OCI-LY7 (cell line): Measurements from ENCODE around the gene CELSR3. TPM values are rescaled to one million over a fixed set of nuclear protein-coding genes. Genes with fewer than 3 reads are reported as not detected.

ENCODE experiments used
- BruUV-seq: library from RNA; stranded (reverse); fragments of 400-500 nt; replicated peaks from 2 replicates; lab custom pipeline; 2021; lab: Mats Ljungman, UMichigan
- CTCF ChIA-PET: fragments of 300-600 bp; sonication (Branson Sonifier 250); formaldehyde crosslinking; loops from one replicate; lab custom pipeline; 2022; ENCODE audit warnings: antibody characterized with exemption; ENCODE audit not compliant: unreplicated experiment; lab: Charles Lee
- POLR2A ChIA-PET: fragments of 300-600 bp; sonication (Branson Sonifier 250); formaldehyde crosslinking; loops from one replicate; lab custom pipeline; 2022; ENCODE audit warnings: antibody characterized with exemption; lab: Charles Lee
- DNase-seq: peaks from one replicate; pipeline ENCODE4 v3.0.0-alpha.2; 2015; ENCODE audit warnings: low spot score
- H2AFZ ChIP-seq: fragments of 200-600 bp; sonication (generic), shearing (Covaris generic); 2 replicates; pipeline ENCODE4 v1.6.1; 2014; ENCODE audit warnings: mild to moderate bottlenecking, antibody characterized with exemption, low read length, moderate library complexity
- H3K27ac ChIP-seq: fragments of 200-600 bp; sonication (generic); 2 replicates; pipeline ENCODE4 v1.5.1; 2014; ENCODE audit warnings: mixed run types, low read depth, mild to moderate bottlenecking, moderate library complexity, low read length, inconsistent platforms; ENCODE audit not compliant: poor library complexity, severe bottlenecking
- H3K36me3 ChIP-seq: fragments of 200-600 bp; sonication (generic); 2 replicates; pipeline ENCODE4 v1.6.1; 2014; ENCODE audit warnings: mild to moderate bottlenecking, antibody characterized with exemption, low read length, moderate library complexity, mixed read lengths; ENCODE audit not compliant: insufficient read depth
- H3K4me1 ChIP-seq: fragments of 200-600 bp; sonication (generic); 2 replicates; pipeline ENCODE4 v1.5.1; 2014; ENCODE audit warnings: mild to moderate bottlenecking, low read length; ENCODE audit not compliant: insufficient read depth, poor library complexity, severe bottlenecking
- H3K4me2 ChIP-seq: fragments of 200-600 bp; sonication (generic); 2 replicates; pipeline ENCODE4 v1.6.1; 2014; ENCODE audit warnings: mild to moderate bottlenecking, low read length
- H3K4me3 ChIP-seq: fragments of 200-600 bp; sonication (generic); 2 replicates; pipeline ENCODE4 v1.5.1; 2014; ENCODE audit warnings: mild to moderate bottlenecking, low read depth, low read length; ENCODE audit not compliant: poor library complexity, severe bottlenecking
- H3K79me2 ChIP-seq: fragments of 200-600 bp; sonication (generic); 2 replicates; pipeline ENCODE4 v1.6.1; 2016; ENCODE audit warnings: low read depth, mild to moderate bottlenecking, low read length, moderate library complexity, mixed read lengths; ENCODE audit not compliant: insufficient read depth
- H3K9me2 ChIP-seq: fragments of 200-600 bp; sonication (generic); 2 replicates; pipeline ENCODE4 v1.6.1; 2016; ENCODE audit warnings: mild to moderate bottlenecking, low read length, mixed read lengths; ENCODE audit not compliant: insufficient read depth
- H3K9me3 ChIP-seq: fragments of 200-600 bp; sonication (generic); 2 replicates; pipeline ENCODE4 v1.6.1; 2014; ENCODE audit warnings: mild to moderate bottlenecking, mixed run types, low read length, mixed read lengths
- H4K20me1 ChIP-seq: fragments of 200-600 bp; sonication (generic); 2 replicates; pipeline ENCODE4 v1.6.1; 2014; ENCODE audit warnings: mild to moderate bottlenecking, antibody characterized with exemption, low read length, moderate library complexity, mixed read lengths; ENCODE audit not compliant: insufficient read depth
- CTCF ChIP-seq: fragments of 200-600 bp; sonication (generic); conservative IDR thresholded peaks from 2 replicates; pipeline ENCODE4 v1.5.1; 2014; ENCODE audit warnings: mild to moderate bottlenecking, antibody characterized with exemption, low read length, moderate library complexity, mixed read lengths
- EZH2phosphoT487 ChIP-seq: fragments of 200-600 bp; sonication (generic); IDR thresholded peaks from 2 replicates; pipeline ENCODE4 v1.6.1; 2018; ENCODE audit warnings: low read depth, borderline replicate concordance, mild to moderate bottlenecking, mixed run types, antibody characterized with exemption, low read length, moderate library complexity, mixed read lengths
- intact Hi-C: fragments of 100-400 bp; cut with micrococcal nuclease; formaldehyde crosslinking; loops from one replicate; pipeline ENCODE4 v1.10.0; 2022; ENCODE audit not compliant: unreplicated experiment
- total RNA-seq, 2 experiments: library from RNA; depleted of rRNA in 1 of 2; stranded (reverse); fragments of >200 nt in 1 of 2; shearing (Covaris generic) in 1 of 2; gene quantifications; 2 replicates each; pipeline ENCODE4 v1.2.3, GENCODE V29; 2014 to 2022

CELSR3 gene
- total RNA-seq, 2 experiments from 2014 or later: 3.0 to 9.1 TPM

GRCh38 chr3:48696601-48697000 lies 33.9 kb upstream of the CELSR3 start:
- H3K9me2 ChIP-seq: no peaks in the 10 kb centered on the region
- no peaks in the 10 kb centered on the region for H3K9me3 ChIP-seq
- ChIA-PET CTCF (no interaction called here), POLR2A (interaction anchor here (0.7 to 1.2 kb wide), 4 partner anchors 10 to 16 kb away, joined by 3 to 4 read pairs (median 3); no protein-coding TSS in a partner anchor)
- H3K4me1 ChIP-seq: no peaks in the 10 kb centered on the region
- peaks cover 86% of the 10 kb centered on the region for H3K36me3 ChIP-seq
- H3K79me2 ChIP-seq: peaks cover 52% of the 10 kb centered on the region
- H3K4me2 ChIP-seq: no peak overlapping the region
- TF ChIP-seq CTCF (no peak), EZH2phosphoT487 (no peak)
- no peak for DNase-seq
- no TSS peak for BruUV-seq
- H3K27ac ChIP-seq: no peak overlapping the region
- H4K20me1 ChIP-seq: peaks cover 4% of the 10 kb centered on the region; the same call in 1 of the 2 replicates
- intact Hi-C loops: no loop called here
- no peak overlapping the region for H2AFZ ChIP-seq
- H3K4me3 ChIP-seq: no peak overlapping the region

DNA sequence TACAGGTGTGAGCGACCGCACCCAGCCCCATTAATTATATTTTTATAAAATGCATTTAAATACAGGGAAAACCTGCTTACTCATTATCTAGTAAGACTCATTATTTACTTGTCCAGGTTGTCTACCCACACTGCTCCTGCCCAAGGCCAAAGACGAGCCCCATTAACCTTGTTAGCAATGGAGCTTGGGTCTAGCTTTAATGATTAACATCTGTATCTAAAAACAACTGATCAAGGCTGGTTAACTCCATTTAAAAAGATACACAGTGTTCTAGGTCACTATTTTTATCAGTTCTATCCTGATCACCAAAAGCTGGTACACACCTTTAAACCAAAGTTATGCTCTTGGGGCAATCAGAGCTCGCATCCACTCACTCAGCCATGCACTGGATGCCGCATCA lies 33.5 kb upstream of the CELSR3 start:
- H3K27ac ChIP-seq: no peak overlapping the region
- peaks cover 87% of the 10 kb centered on the region for H3K36me3 ChIP-seq
- BruUV-seq: no TSS peak
- POLR2A ChIA-PET: interaction anchor here (0.7 to 1.1 kb wide), 3 partner anchors 10 to 15 kb away, joined by 3 to 4 read pairs (median 3); no protein-coding TSS in a partner anchor
- TF ChIP-seq CTCF (no peak), EZH2phosphoT487 (no peak)
- CTCF ChIA-PET: no interaction called here
- peaks cover 4% of the 10 kb centered on the region; the same call in 1 of the 2 replicates for H4K20me1 ChIP-seq
- no peaks in the 10 kb centered on the region for H3K9me2 ChIP-seq
- no peak for DNase-seq
- no peak overlapping the region for H3K4me2 ChIP-seq
- H3K4me1 ChIP-seq: no peaks in the 10 kb centered on the region
- intact Hi-C loops: no loop called here
- peaks cover 48% of the 10 kb centered on the region for H3K79me2 ChIP-seq
- no peaks in the 10 kb centered on the region for H3K9me3 ChIP-seq
- H3K4me3 ChIP-seq: no peak overlapping the region
- no peak overlapping the region for H2AFZ ChIP-seq

DNA sequence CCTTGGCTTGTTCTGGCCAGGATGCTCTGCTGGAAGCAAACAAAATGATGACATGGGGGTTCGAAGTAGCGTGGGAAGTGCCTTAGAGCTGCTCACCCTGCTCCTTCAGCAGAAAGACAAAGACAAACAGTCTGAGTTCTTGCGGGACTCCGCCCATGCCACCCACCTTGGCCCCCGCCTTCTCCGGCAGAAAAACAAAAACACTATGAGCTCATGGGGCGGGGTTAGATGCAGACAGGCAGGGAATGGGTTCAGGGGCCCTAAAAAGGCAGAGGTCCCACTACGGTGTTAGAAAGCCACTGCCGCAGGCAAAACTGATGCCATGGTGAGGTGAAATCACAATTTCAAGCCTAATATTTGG lies 32.7 kb upstream of the CELSR3 start:
- H3K9me2 ChIP-seq: no peaks in the 10 kb centered on the region
- no peak for DNase-seq
- H2AFZ ChIP-seq: no peak overlapping the region
- no peaks in the 10 kb centered on the region for H3K4me1 ChIP-seq
- TF ChIP-seq CTCF (no peak), EZH2phosphoT487 (no peak)
- ChIA-PET CTCF (no interaction called here), POLR2A (no interaction called here)
- no peak overlapping the region for H3K27ac ChIP-seq
- peaks cover 85% of the 10 kb centered on the region for H3K36me3 ChIP-seq
- intact Hi-C loops: no loop called here
- no peak overlapping the region for H3K4me2 ChIP-seq
- H3K79me2 ChIP-seq: peaks cover 40% of the 10 kb centered on the region
- H3K4me3 ChIP-seq: no peak overlapping the region
- no peaks in the 10 kb centered on the region for H3K9me3 ChIP-seq
- peaks cover 4% of the 10 kb centered on the region; the same call in 1 of the 2 replicates for H4K20me1 ChIP-seq
- no TSS peak for BruUV-seq
